ENCODE results near the gene CNTNAP2.

CNTNAP2 gene

DNA sequence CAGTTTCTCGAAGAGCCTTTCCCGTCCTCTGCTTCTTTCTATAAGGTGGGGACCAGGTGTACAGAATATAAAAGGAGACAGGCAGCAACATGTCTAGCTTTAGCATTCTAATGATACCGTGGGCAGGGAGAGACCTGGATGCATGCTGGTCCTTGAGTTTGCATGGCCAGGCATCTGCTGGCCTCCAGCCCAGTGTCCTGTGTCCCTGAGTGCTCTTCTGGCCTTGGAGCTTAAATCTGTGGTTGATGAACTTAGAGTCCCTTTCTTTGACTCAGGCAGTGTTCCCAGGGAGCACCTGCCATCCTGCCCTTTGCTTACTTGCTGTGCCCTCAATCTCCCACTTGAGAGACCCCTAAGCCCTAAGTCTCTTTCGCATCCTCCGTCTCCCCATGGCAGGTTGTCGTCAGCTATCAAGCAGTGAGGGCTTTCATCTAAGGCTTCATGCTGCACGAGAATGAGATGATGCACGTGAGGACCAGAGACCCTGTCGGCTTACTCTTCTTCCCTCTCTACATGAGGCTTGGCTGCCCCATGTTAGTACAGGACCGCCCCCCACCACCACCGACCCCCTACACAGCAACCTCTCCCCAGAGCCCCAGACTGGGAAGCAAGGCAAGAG lies 2160.6 kb downstream of the CNTNAP2 start (continued):
- TF ChIP-seq PRDM2 (tag by site-specific recombination; IDR thresholded peaks at IDR 0.05; ENCODE audit: borderline replicate concordance) (no peak), ZSCAN23 (tag by site-specific recombination; IDR thresholded peaks at IDR 0.05) (no peak)

DNA sequence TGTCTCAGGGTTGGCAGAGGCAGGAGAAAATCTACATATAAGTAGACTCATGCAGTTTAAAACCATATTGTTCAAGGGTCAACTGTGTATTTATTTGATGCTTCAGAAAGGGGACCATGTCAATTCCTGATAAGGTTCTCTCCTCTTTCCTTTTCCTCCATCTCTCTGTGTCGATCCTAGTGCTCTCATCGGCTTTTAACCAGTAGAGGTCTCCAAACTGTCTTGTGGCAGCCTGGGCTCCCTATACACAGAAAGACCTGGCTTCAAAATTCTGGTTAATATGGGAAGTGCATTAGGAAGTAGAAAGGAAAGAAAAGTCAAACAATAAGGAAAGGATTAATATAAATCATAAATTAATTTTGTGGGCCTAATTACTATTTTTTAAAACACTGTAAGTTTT lies 2169.5 kb downstream of the CNTNAP2 start:
- TF ChIP-seq ZNF654 (tag by site-specific recombination; IDR thresholded peaks at IDR 0.05; ENCODE audit: low read depth) (peak; percentile 32; the same call in 1 of the 2 replicates), ZSCAN16 (tag by site-specific recombination; IDR thresholded peaks at IDR 0.05) (no peak)
- Histone ChIP-seq H3K4me3 (ENCODE audit: low read depth, low read length) (no peak overlapping the region), H3K36me3 (ENCODE audit: control insufficient read depth in 2 of 2, insufficient read depth in 1 of 2, low read length in 2 of 2) (no peaks in the 10 kb centered on the region), H3K4me1 (ENCODE audit: control insufficient read depth, insufficient read depth, low read length) (no peaks in the 10 kb centered on the region), H3K27ac (ENCODE audit: extremely low read depth, low read depth, low read length) (no peak overlapping the region), H3K9me3 (ENCODE audit: control insufficient read depth, insufficient read depth, low read depth, low read length) (no peaks in the 10 kb centered on the region)
- ChIA-PET POLR2A (no interaction called here), CTCF (interaction anchor here (0.9 to 1.3 kb wide), 5 partner anchors 10 to 187 kb away, joined by 3 to 6 read pairs (median 4); no protein-coding TSS in a partner anchor)

DNA sequence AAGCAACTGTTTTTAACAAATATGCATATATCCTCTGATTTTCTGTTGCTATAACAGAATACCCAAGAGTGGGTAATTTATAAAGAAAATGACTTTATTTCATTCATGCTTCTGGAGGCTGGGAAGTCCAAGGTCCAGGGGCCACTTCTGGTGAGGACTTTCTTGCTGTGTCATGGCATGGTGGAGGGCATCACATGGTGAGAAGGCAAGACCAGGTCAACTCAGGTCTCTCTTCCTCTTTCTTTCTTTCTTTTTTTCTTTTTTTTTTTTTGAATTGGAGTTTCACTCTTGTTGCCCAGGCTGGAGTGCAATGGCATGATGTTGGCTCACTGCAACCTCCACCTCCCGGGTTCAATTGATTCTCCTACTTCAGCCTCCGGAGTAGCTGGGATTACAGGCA lies 2170.9 kb downstream of the CNTNAP2 start:
- Histone ChIP-seq H3K36me3 (ENCODE audit: control insufficient read depth in 2 of 2, insufficient read depth in 1 of 2, low read length in 2 of 2) (no peaks in the 10 kb centered on the region), H3K27ac (ENCODE audit: extremely low read depth, low read depth, low read length) (no peak overlapping the region), H3K9me3 (ENCODE audit: control insufficient read depth, insufficient read depth, low read depth, low read length) (no peaks in the 10 kb centered on the region), H3K4me3 (ENCODE audit: low read depth, low read length) (no peak overlapping the region), H3K4me1 (ENCODE audit: control insufficient read depth, insufficient read depth, low read length) (no peaks in the 10 kb centered on the region)
- ChIA-PET POLR2A (no interaction called here), CTCF (interaction anchor here (0.6 to 1.0 kb wide), 2 partner anchors 11 to 195 kb away, joined by 3 to 4 read pairs; no protein-coding TSS in a partner anchor)
- TF ChIP-seq ZNF626 (tag by site-specific recombination; IDR thresholded peaks at IDR 0.05) (no peak), ZNF514 (tag by site-specific recombination; IDR thresholded peaks at IDR 0.05) (no peak), ZNF560 (tag by site-specific recombination; IDR thresholded peaks at IDR 0.05; ENCODE audit: borderline replicate concordance) (no peak), TRIM28 (IDR thresholded peaks at IDR 0.05; ENCODE audit: borderline replicate concordance, low read length) (no peak), ZNF473 (tag by site-specific recombination; IDR thresholded peaks at IDR 0.05) (no peak), HIC1 (tag by site-specific recombination; IDR thresholded peaks at IDR 0.05) (no peak), ZNF26 (tag by site-specific recombination; IDR thresholded peaks at IDR 0.05) (no peak), ZNF23 (tag by site-specific recombination; IDR thresholded peaks at IDR 0.05; ENCODE audit: borderline replicate concordance) (no peak), KLF8 (tag by site-specific recombination; IDR thresholded peaks at IDR 0.05) (no peak), SCRT2 (tag by site-specific recombination; IDR thresholded peaks at IDR 0.05) (no peak), ZBTB8A (tag by site-specific recombination; IDR thresholded peaks at IDR 0.05) (no peak), SP2 (tag by site-specific recombination; IDR thresholded peaks at IDR 0.05) (no peak), GLI4 (tag by site-specific recombination; IDR thresholded peaks at IDR 0.05) (no peak), YY1 (tag by site-specific recombination; IDR thresholded peaks at IDR 0.05) (no peak), ZNF521 (tag by site-specific recombination; IDR thresholded peaks at IDR 0.05) (no peak), ZNF37A (tag by site-specific recombination; IDR thresholded peaks at IDR 0.05) (no peak), ZNF549 (tag by site-specific recombination; IDR thresholded peaks at IDR 0.05) (no peak), SALL2 (tag by site-specific recombination; IDR thresholded peaks at IDR 0.05; ENCODE audit: borderline replicate concordance) (no peak)
- TF ChIP-seq, protein P1, sequence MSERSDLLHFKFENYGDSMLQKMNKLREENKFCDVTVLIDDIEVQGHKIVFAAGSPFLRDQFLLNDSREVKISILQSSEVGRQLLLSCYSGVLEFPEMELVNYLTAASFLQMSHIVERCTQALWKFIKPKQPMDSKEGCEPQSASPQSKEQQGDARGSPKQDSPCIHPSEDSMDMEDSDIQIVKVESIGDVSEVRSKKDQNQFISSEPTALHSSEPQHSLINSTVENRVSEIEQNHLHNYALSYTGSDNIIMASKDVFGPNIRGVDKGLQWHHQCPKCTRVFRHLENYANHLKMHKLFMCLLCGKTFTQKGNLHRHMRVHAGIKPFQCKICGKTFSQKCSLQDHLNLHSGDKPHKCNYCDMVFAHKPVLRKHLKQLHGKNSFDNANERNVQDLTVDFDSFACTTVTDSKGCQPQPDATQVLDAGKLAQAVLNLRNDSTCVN (tag by site-specific recombination; optimal IDR thresholded peaks at IDR 0.05) = no peak
